GM21529 (cell line): ENCODE measurements around the gene TOPAZ1.
"Not testable (repeated sequence)": the region's sequence is repeated elsewhere in the genome, so short reads cannot be mapped to it uniquely, and the experiment has no call there.

Experiments used
- ATAC-seq: cut with Tn5 transposase; IDR thresholded peaks from one replicate; pipeline ENCODE4 v1.9.1; 2021; ENCODE audit not compliant: unreplicated experiment

The TOPAZ1 gene

GRCh38 chr3:44329946-44330345, 88.3 kb downstream of the TOPAZ1 start:
- no peak for ATAC-seq

- ATAC-seq: no peak
These were observed 88.8 kb downstream of the TOPAZ1 start for GRCh38 chr3:44330444-44330843.

- ATAC-seq: no peak
These were observed 92.6 kb downstream of the TOPAZ1 start for GRCh38 chr3:44334326-44334725.

- no peak for ATAC-seq
These were observed 95.6 kb downstream of the TOPAZ1 start for GRCh38 chr3:44337248-44337785.

- peak; percentile 90 for ATAC-seq
These were observed 96.5 kb downstream of the TOPAZ1 start, which contains the start of gene TCAIM for GRCh38 chr3:44338010-44338827. TCAIM (plus strand) TSS chr3:44338766; CDS start chr3:44354783, 16,017 bp downstream.

GRCh38 chr3:44338828-44339127, 97.1 kb downstream of the TOPAZ1 start:
- ATAC-seq: no peak

GRCh38 chr3:44339181-44340057, 97.7 kb downstream of the TOPAZ1 start:
- no peak for ATAC-seq

- ATAC-seq: no peak
These were observed 98.3 kb downstream of the TOPAZ1 start for GRCh38 chr3:44340058-44340395.

GRCh38 chr3:44342176-44342790, 100.6 kb downstream of the TOPAZ1 start:
- no peak for ATAC-seq

GRCh38 chr3:44343421-44343820, 101.7 kb downstream of the TOPAZ1 start:
- no peak for ATAC-seq

GRCh38 chr3:44346590-44346989, 104.9 kb downstream of the TOPAZ1 start:
- not testable (repeated sequence) for ATAC-seq

- no peak for ATAC-seq
These were observed 107.3 kb downstream of the TOPAZ1 start for GRCh38 chr3:44348993-44349392.

GRCh38 chr3:44353355-44353924, 111.8 kb downstream of the TOPAZ1 start:
- ATAC-seq: no peak

- no peak for ATAC-seq
These were observed 113.8 kb downstream of the TOPAZ1 start for GRCh38 chr3:44355362-44356033.

GRCh38 chr3:44359146-44359751, 117.6 kb downstream of the TOPAZ1 start:
- no peak for ATAC-seq

GRCh38 chr3:44363591-44363990, 121.9 kb downstream of the TOPAZ1 start:
- ATAC-seq: peak; percentile 69

GRCh38 chr3:44365952-44366351, 124.3 kb downstream of the TOPAZ1 start:
- no peak for ATAC-seq

- no peak for ATAC-seq
These were observed 133.8 kb downstream of the TOPAZ1 start for GRCh38 chr3:44375450-44375849.
